Prostate gland (tissue), 2 donors: ENCODE results near the gene SERTAD4. TPM values are rescaled to one million over a fixed set of nuclear protein-coding genes. Genes with fewer than 3 reads are reported as not detected.
A peak's percentile ranks its signal among the peaks of the same experiment; 100 is the strongest.

Source experiments
- DNase-seq: peaks from one replicate; pipeline ENCODE4 v3.0.0-alpha.2; 2019; ENCODE audit warnings: low spot score
- H3K27ac ChIP-seq, 2 donors: fragments of 200-600 bp; sonication (generic); 2 replicates each; pipeline ENCODE4 v1.5.1; 2017 to 2019
- H3K27me3 ChIP-seq: fragments of 200-600 bp; sonication (generic); replicated peaks from 2 replicates; pipeline ENCODE4 v1.5.1; 2019; ENCODE audit not compliant: insufficient read depth
- H3K36me3 ChIP-seq, 2 donors: fragments of 200-600 bp; sonication (generic); 1 replicate in 1 of 2; 2 replicates in 1 of 2; pipeline versions ENCODE4 v1.5.1 to v1.8.1; 2017 to 2019
- H3K4me1 ChIP-seq: fragments of 200-600 bp; sonication (generic); replicated peaks from 2 replicates; pipeline ENCODE4 v1.5.1; 2019
- H3K4me3 ChIP-seq, 2 donors: fragments of 200-600 bp; sonication (generic); 2 replicates each; pipeline ENCODE4 v1.5.1; 2017 to 2019
- H3K9me3 ChIP-seq: fragments of 200-600 bp; sonication (generic); 2 replicates; pipeline ENCODE4 v1.5.1; 2017
- CTCF ChIP-seq, 4 experiments: fragments of 200-600 bp in 2 of 4; fragments of 450-650 bp in 2 of 4; sonication (generic) in 2 of 4; IDR thresholded peaks; 1 replicate in 3 of 4; 2 replicates in 1 of 4; pipeline ENCODE4 v1.5.1; 2016 to 2019; ENCODE audit warnings: antibody characterized with exemption in 4 of 4, mild to moderate bottlenecking in 2 of 4, moderate library complexity in 2 of 4
- POLR2A ChIP-seq: fragments of 450-650 bp; IDR thresholded peaks from one replicate; pipeline ENCODE4 v1.6.1; 2016; ENCODE audit warnings: antibody characterized with exemption, mild to moderate bottlenecking
- POLR2AphosphoS5 ChIP-seq: sonication (generic); formaldehyde crosslinking; IDR thresholded peaks from one replicate; pipeline ENCODE4 v1.6.1; 2017; ENCODE audit warnings: antibody characterized with exemption
- WGBS: methylation state at CpG from one replicate; pipeline ENCODE4 v1.1.5; 2018; 5-methylcytosine and 5-hydroxymethylcytosine counted together
- intact Hi-C: fragments of 100-400 bp; cut with DNase I; formaldehyde crosslinking; loops from one replicate; pipeline ENCODE4 v1.14.2; 2022
- total RNA-seq, 2 donors: library from RNA; depleted of rRNA; stranded (reverse); fragments of >200 nt; gene quantifications; one replicate each; pipeline ENCODE4 v1.1.0, GENCODE V29; 2016

The SERTAD4 gene
- total RNA-seq, 2 donors from 2014 or later, result 2.0 to 10.6 TPM

GRCh38 chr1:210244746-210245367 lies 12.3 kb downstream of the SERTAD4 start:
- H3K27me3 ChIP-seq, result no peaks in the 10 kb centered on the region
- H3K9me3 ChIP-seq, result no peaks in the 10 kb centered on the region
- no peaks in the 10 kb centered on the region for H3K36me3 ChIP-seq
- H3K4me1 ChIP-seq, result no peaks in the 10 kb centered on the region
- DNase-seq, result no peak
- intact Hi-C loops, result no loop called here
- no peak overlapping the region for H3K27ac ChIP-seq
- WGBS, result 91% methylated on average over 6 of the region's 6 CpGs
- TF ChIP-seq POLR2AphosphoS5 (no peak), POLR2A (no peak), CTCF (IDR thresholded peaks at IDR 0.05) (no peak)
- no peak overlapping the region for H3K4me3 ChIP-seq

GRCh38 chr1:210246447-210246846 lies 13.9 kb downstream of the SERTAD4 start:
- no peak for DNase-seq
- no peak for TF ChIP-seq POLR2AphosphoS5
- TF ChIP-seq POLR2A, result no peak
- no peak for TF ChIP-seq CTCF (IDR thresholded peaks at IDR 0.05)
- intact Hi-C loops, result no loop called here
- Histone ChIP-seq H3K27ac (no peak overlapping the region), H3K27me3 (no peaks in the 10 kb centered on the region), H3K36me3 (no peaks in the 10 kb centered on the region), H3K4me1 (no peaks in the 10 kb centered on the region), H3K4me3 (no peak overlapping the region), H3K9me3 (no peaks in the 10 kb centered on the region)
- 51% methylated on average over 6 of the region's 6 CpGs for WGBS

GRCh38 chr1:210248341-210248740 lies 15.7 kb downstream of the SERTAD4 start:
- intact Hi-C loops, result no loop called here
- 90% methylated on average over 4 of the region's 4 CpGs for WGBS
- H3K4me1 ChIP-seq, result peaks cover 3% of the 10 kb centered on the region
- no peak for DNase-seq
- no peaks in the 10 kb centered on the region for H3K36me3 ChIP-seq
- no peak overlapping the region for H3K4me3 ChIP-seq
- TF ChIP-seq POLR2A (no peak), POLR2AphosphoS5 (no peak), CTCF (IDR thresholded peaks at IDR 0.05) (no peak)
- no peak overlapping the region for H3K27ac ChIP-seq
- no peaks in the 10 kb centered on the region for H3K27me3 ChIP-seq
- H3K9me3 ChIP-seq, result no peaks in the 10 kb centered on the region

- Histone ChIP-seq H3K36me3 (no peaks in the 10 kb centered on the region), H3K9me3 (no peaks in the 10 kb centered on the region), H3K27ac (no peak overlapping the region), H3K27me3 (no peaks in the 10 kb centered on the region), H3K4me1 (peaks cover 3% of the 10 kb centered on the region), H3K4me3 (peak overlapping the region in 1 of 2 donors; percentile 44)
- intact Hi-C loops, result no loop called here
- peak; percentile 25 for DNase-seq
- 12% methylated on average over 11 of the region's 11 CpGs for WGBS
- no peak for TF ChIP-seq POLR2A
- TF ChIP-seq POLR2AphosphoS5, result no peak
- no peak for TF ChIP-seq CTCF (IDR thresholded peaks at IDR 0.05)
Observed at GRCh38 chr1:210250665-210250997, 18.0 kb downstream of the SERTAD4 start.

GRCh38 chr1:210250998-210251679 lies 18.5 kb downstream of the SERTAD4 start:
- DNase-seq, result peak; percentile 62
- H3K9me3 ChIP-seq, result no peaks in the 10 kb centered on the region
- 1% methylated on average over 25 of the region's 37 CpGs for WGBS
- TF ChIP-seq CTCF (IDR thresholded peaks at IDR 0.05), result no peak
- TF ChIP-seq POLR2A, result no peak
- TF ChIP-seq POLR2AphosphoS5, result no peak
- no peaks in the 10 kb centered on the region for H3K27me3 ChIP-seq
- intact Hi-C loops, result no loop called here
- H3K36me3 ChIP-seq, result no peaks in the 10 kb centered on the region
- peaks cover 3% of the 10 kb centered on the region for H3K4me1 ChIP-seq
- peak overlapping the region; percentile 51 to 56 for H3K27ac ChIP-seq
- peak overlapping the region; percentile 41 to 44 for H3K4me3 ChIP-seq
